Breast epithelium (tissue), 4 donors: ENCODE data around the gene PDLIM4. TPM values are rescaled to one million over a fixed set of nuclear protein-coding genes. Genes with fewer than 3 reads are reported as not detected.

Source experiments
- DNase-seq, 2 donors: peaks; one replicate each; pipeline ENCODE4 v3.0.0-alpha.2; 2019; ENCODE audit warnings: low spot score in 2 of 2
- H3K27ac ChIP-seq, 2 donors: fragments of 200-600 bp; sonication (generic) in 1 of 2; one replicate each; pipeline ENCODE4 v1.5.1; 2016 to 2019; ENCODE audit warnings: mild to moderate bottlenecking in 1 of 2
- H3K27me3 ChIP-seq, 2 donors: fragments of 200-600 bp; sonication (generic) in 1 of 2; one replicate each; pipeline versions ENCODE4 v1.5.1 to v1.6.0; 2017 to 2019; ENCODE audit warnings: control low read depth in 1 of 2, mild to moderate bottlenecking in 1 of 2
- H3K36me3 ChIP-seq: fragments of 200-600 bp; one replicate; pipeline ENCODE4 v1.5.1; 2019
- H3K4me1 ChIP-seq, 2 donors: fragments of 200-600 bp; sonication (generic); one replicate each; pipeline ENCODE4 v1.5.1; 2016 to 2019; ENCODE audit warnings: control low read depth in 1 of 2
- H3K4me3 ChIP-seq, 3 donors: fragments of 200-600 bp; sonication (generic); 1 replicate in 2 of 3; 2 replicates in 1 of 3; pipeline ENCODE4 v1.5.1; 2016 to 2019; ENCODE audit warnings: mild to moderate bottlenecking in 3 of 3, moderate library complexity in 2 of 3
- H3K9me3 ChIP-seq, 2 donors: fragments of 200-600 bp; sonication (generic) in 1 of 2; one replicate each; pipeline ENCODE4 v1.5.1; 2016 to 2019; ENCODE audit warnings: control low read depth in 1 of 2
- POLR2A ChIP-seq: fragments of 450-650 bp; IDR thresholded peaks from one replicate; pipeline ENCODE4 v1.6.1; 2016; ENCODE audit warnings: antibody characterized with exemption, mild to moderate bottlenecking, moderate library complexity
- POLR2AphosphoS5 ChIP-seq, 3 donors: sonication (generic); formaldehyde crosslinking; IDR thresholded peaks; one replicate each; pipeline ENCODE4 v1.6.1; 2017; ENCODE audit warnings: antibody characterized with exemption in 3 of 3
- intact Hi-C: fragments of 100-400 bp; cut with DNase I; formaldehyde crosslinking; loops from one replicate; pipeline ENCODE4 v1.15.1; 2023; ENCODE audit warnings: low total_unique reads
- total RNA-seq, 3 donors: library from RNA; depleted of rRNA; stranded (reverse); fragments of >200 nt; gene quantifications; one replicate each; pipeline ENCODE4 v1.1.0, GENCODE V29; 2016
- TF ChIP-seq, protein P1 (sequence below), 3 donors: fragments of 450-650 bp; IDR thresholded peaks; one replicate each; pipeline ENCODE4 v1.5.1; 2016 to 2017; ENCODE audit warnings: antibody characterized with exemption in 3 of 3, mild to moderate bottlenecking in 3 of 3, moderate library complexity in 3 of 3

The PDLIM4 gene
- total RNA-seq = 100 to 1,000 TPM in 1 of 3 donors, 10 to 100 TPM in 1, 1 to 10 TPM in 1; 9.0 to 102 (median 71.4) TPM

- intact Hi-C loops = no loop called here
- H3K4me1 ChIP-seq = peaks cover 16 to 43% of the 10 kb centered on the region in 2 donors
- peak within 1 kb of the TSS; percentile 63 to 96 (median 85) for H3K4me3 ChIP-seq
- H3K9me3 ChIP-seq = no peaks in the 10 kb centered on the region
- H3K27me3 ChIP-seq = no peaks in the 10 kb centered on the region
- TF ChIP-seq POLR2A = no peak
- peak in 2 of 3 donors; percentile 32 to 48 for TF ChIP-seq POLR2AphosphoS5 (IDR thresholded peaks at IDR 0.05)
- TF ChIP-seq, protein P1, sequence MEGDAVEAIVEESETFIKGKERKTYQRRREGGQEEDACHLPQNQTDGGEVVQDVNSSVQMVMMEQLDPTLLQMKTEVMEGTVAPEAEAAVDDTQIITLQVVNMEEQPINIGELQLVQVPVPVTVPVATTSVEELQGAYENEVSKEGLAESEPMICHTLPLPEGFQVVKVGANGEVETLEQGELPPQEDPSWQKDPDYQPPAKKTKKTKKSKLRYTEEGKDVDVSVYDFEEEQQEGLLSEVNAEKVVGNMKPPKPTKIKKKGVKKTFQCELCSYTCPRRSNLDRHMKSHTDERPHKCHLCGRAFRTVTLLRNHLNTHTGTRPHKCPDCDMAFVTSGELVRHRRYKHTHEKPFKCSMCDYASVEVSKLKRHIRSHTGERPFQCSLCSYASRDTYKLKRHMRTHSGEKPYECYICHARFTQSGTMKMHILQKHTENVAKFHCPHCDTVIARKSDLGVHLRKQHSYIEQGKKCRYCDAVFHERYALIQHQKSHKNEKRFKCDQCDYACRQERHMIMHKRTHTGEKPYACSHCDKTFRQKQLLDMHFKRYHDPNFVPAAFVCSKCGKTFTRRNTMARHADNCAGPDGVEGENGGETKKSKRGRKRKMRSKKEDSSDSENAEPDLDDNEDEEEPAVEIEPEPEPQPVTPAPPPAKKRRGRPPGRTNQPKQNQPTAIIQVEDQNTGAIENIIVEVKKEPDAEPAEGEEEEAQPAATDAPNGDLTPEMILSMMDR (IDR thresholded peaks at IDR 0.05) = no peak
- DNase-seq = peak in 1 of 2 donors; percentile 69
- H3K27ac ChIP-seq = peak within 1 kb of the TSS; percentile 90 to 95
- no peaks in the 10 kb centered on the region for H3K36me3 ChIP-seq
Measured at GRCh38 chr5:132257131-132258101, at the start of gene PDLIM4. Gene PDLIM4, plus strand, starts transcription at chr5:132257696. Its CDS starts 39 bp downstream, at chr5:132257735.

GRCh38 chr5:132207778-132208177 lies 49.7 kb upstream of the PDLIM4 start:
- DNase-seq = no peak
- no peak overlapping the region for H3K4me3 ChIP-seq
- intact Hi-C loops = no loop called here

DNA sequence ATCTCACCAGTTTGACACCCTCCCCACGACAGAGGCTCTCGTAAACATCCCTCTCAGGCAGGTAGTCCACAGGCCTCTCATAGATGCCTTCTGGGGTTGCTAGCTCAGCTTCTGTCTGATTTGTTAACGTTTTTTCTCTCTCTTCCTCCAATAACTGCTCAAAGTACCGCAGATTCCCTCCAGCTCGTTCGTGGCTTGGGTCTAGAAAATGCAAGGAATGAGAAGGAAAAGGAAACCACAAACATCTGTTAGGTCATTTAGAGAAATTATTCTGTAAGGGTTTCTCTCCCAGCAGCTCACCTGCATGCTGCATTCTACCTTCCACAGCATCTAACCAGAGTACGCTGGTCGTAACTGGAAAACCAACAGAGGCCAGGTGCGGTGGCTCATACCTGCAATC lies 48.4 kb upstream of the PDLIM4 start:
- Histone ChIP-seq H3K9me3 (no peaks in the 10 kb centered on the region), H3K27me3 (no peaks in the 10 kb centered on the region), H3K36me3 (no peaks in the 10 kb centered on the region), H3K4me3 (no peak overlapping the region), H3K27ac (no peak overlapping the region), H3K4me1 (no peaks in the 10 kb centered on the region)
- intact Hi-C loops = no loop called here
- TF ChIP-seq POLR2A = no peak
- TF ChIP-seq POLR2AphosphoS5 (IDR thresholded peaks at IDR 0.05) = no peak
- TF ChIP-seq, protein P1 (IDR thresholded peaks at IDR 0.05) = no peak
- no peak for DNase-seq

More at GRCh38 chr5:132207778-132208177, 49.7 kb upstream of the PDLIM4 start:
- Histone ChIP-seq H3K9me3 (no peaks in the 10 kb centered on the region), H3K27ac (no peak overlapping the region), H3K4me1 (no peaks in the 10 kb centered on the region), H3K27me3 (no peaks in the 10 kb centered on the region), H3K36me3 (no peaks in the 10 kb centered on the region)
- TF ChIP-seq POLR2A = no peak
- TF ChIP-seq POLR2AphosphoS5 (IDR thresholded peaks at IDR 0.05) = no peak
- TF ChIP-seq, protein P1 (IDR thresholded peaks at IDR 0.05) = no peak

GRCh38 chr5:132209901-132210545 lies 47.5 kb upstream of the PDLIM4 start:
- DNase-seq = peak in 1 of 2 donors; percentile 6
- H3K36me3 ChIP-seq = no peaks in the 10 kb centered on the region

More at GRCh38 chr5:132209901-132210545, 47.5 kb upstream of the PDLIM4 start:
- Histone ChIP-seq H3K4me1 (no peaks in the 10 kb centered on the region), H3K4me3 (no peak overlapping the region), H3K9me3 (no peaks in the 10 kb centered on the region), H3K27me3 (no peaks in the 10 kb centered on the region), H3K27ac (no peak overlapping the region)
- TF ChIP-seq, protein P1 (IDR thresholded peaks at IDR 0.05) = no peak
- TF ChIP-seq POLR2A (no peak), POLR2AphosphoS5 (IDR thresholded peaks at IDR 0.05) (no peak)
- intact Hi-C loops = no loop called here
